ELF-1 (cell line): ENCODE data around the gene RPLP2.

Experiments used
- DNase-seq: peaks from one replicate; pipeline ENCODE4 v3.0.0-alpha.2; 2016; ENCODE audit warnings: low read depth, low spot score

RPLP2 gene

GRCh38 chr11:849104-849824 is 39.5 kb downstream of the RPLP2 start:
- peak; percentile 40 for DNase-seq

DNA sequence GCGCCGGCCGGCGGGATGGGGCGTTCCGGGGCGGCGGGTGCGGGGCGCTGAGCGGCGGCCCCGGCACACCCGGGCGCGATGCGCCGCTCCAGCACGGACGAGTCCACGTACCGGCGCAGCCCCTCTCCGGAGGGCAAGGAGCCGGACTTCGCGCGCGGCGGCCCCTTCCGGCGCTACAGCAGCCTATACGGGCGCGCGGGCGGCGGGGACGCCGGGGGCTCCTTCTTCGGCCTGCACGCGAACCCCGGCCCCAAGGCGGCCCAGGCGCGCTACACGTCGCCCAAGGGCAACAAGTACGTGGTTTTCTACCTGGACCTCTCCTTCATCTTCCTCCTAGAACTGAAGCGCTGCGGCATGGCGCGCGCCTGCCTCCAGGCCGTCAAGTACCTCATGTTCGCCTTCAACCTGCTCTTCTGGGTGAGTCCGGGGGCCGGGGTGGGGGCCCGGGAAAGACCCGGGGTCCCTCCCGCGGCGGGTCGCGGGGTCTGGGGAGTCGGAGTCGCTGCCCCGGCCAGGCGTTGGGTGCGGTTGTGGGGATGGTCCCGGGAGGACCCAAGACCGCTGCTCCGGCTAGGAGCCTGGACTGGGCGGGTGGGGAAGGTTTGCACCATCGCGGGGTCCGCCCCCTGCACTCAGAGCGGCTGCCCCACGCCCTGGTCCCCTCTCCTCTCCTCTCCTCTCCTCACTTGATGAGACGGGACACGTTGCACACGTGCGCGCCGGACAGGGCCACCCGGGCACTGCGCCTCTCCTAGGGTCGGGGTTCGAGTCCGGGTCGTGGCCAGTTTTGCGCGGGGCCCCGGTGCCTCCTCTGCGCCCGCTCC is 40.4 kb downstream of the RPLP2 start:
- DNase-seq = peak; percentile 31

DNA sequence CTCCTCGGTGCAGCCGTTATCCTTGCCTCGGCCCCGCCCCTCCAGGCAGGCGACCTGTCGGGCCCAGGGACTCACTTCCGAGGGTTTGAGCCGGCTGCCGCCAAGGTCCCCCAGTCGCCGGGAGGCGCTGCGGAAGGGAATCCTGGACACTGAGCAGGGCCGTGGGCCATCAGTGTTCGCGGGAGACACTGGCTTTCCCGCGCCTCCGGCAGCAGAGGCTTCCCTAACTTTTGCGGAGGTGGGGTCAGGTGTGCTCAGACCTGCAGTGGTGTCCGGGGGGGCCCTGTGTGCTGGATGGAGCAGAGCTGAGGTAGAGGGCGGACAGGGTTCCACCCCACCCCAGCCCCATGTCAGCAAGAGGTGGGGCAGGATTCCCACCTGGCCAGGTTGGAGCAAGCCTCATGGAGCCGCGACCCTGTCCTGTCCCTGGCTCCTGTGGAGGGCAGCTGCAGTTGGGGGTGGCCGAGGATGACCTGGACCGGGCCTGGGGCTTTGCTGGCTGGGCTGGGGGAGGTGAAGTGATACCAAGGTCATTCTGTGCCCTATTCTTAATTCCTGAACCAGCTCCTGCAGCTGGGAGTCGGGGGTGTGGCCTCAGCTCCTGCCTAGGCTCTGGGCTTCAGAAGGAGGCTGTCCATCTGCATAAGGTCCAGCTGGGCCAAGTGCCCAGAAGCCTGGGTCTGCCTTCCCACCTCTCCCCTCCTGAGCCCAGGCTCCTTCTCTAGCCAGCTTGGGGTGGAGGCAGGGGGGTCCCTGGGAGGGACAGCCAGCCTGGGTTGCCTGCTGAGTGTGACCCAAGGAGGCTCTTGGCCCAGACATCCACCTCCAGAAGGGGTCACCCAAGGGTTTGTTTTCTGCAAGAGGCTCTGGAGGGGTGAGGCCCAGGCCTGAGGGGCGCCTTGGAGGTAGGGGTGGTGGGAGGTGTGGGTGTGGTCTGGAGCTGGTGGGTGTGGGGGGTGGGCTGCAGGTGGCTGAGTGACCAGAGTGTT is 41.3 kb downstream of the RPLP2 start:
- peak; percentile 47 for DNase-seq

DNA sequence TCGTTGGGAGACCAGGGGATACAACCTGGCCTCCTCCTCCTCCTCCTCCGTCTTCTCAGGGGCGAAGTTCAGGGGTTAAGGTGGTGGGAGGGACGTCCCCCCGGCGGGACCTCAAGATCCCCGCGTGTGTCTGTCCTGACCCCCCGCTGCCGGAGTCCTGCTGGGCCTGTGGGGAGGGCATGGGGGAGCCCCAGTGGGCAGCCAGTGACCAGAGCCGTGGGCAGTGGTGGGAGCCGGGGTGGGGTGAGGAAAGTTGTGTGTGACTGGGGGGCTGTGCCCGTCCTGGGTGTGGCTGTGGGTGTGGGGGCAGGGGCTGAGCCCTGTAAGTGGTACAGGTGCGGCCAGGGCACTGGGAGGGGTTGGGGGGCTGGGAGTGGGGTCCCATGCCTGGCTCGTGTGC is 43.0 kb downstream of the RPLP2 start:
- no peak for DNase-seq

DNA sequence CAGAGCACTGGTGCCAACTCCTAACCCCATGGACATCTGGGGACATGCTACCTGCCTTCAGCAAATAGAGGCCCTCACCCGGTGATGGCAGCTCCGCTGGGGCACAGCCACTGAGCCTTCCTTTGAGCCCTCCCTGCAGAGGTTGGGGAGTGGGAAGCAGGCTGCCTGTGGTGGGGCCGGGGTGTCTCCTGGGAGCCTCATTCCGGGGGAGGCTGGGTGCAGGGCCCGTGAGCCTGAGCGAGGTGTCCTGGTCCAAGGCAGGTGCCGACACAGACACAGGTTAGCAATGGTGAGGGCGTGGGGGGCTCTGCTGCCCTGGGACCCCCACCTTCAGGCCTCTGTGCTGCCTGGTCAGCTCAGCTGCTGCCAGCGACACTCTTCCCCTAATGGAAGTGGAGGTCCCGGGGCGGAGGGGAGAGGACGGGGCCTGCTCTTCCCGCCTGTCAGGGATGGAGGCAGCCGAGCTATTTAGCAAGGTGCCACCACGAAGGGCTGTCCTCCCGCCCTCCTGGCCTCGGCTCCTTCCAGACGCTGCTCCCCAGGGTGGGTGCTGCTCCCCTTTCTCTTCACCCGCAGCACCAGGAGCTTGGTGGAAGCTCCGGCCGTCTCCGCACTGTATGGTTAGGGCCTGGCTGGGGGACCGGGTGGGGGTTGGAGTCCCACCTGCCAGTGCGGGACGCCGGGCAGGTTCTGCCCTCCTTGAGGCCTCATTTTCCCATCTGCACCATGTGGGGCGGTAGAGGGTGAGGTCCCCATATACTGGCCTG is 44.1 kb downstream of the RPLP2 start:
- no peak for DNase-seq

- DNase-seq = no peak
These were observed 45.0 kb downstream of the RPLP2 start for GRCh38 chr11:854601-855329.

- DNase-seq = no peak
These were observed 45.5 kb downstream of the RPLP2 start for GRCh38 chr11:855330-855674.

GRCh38 chr11:855796-856195 is 46.0 kb downstream of the RPLP2 start:
- DNase-seq = no peak

DNA sequence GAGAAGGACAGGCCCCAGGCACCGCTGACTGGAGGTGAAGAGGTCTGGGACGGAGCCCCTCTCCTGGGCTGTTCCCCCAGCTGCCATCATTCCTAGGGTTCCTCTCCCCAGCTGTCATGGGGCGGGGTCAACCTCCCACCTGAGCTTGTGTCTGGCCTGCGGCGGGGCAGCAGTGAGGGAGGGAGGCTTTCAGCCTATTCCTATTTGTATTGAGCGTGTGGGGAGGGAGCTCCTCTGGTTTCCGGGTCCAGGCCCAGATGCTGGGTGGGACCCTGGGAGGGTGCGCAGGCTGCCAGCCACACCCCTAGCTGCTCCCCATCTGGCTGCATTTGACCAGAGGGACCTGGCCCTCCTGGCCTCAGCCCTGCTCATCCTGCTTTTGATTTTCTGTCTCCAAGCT is 46.6 kb downstream of the RPLP2 start:
- DNase-seq = no peak

- DNase-seq = no peak
These were observed 48.4 kb downstream of the RPLP2 start for GRCh38 chr11:858053-858761.

DNA sequence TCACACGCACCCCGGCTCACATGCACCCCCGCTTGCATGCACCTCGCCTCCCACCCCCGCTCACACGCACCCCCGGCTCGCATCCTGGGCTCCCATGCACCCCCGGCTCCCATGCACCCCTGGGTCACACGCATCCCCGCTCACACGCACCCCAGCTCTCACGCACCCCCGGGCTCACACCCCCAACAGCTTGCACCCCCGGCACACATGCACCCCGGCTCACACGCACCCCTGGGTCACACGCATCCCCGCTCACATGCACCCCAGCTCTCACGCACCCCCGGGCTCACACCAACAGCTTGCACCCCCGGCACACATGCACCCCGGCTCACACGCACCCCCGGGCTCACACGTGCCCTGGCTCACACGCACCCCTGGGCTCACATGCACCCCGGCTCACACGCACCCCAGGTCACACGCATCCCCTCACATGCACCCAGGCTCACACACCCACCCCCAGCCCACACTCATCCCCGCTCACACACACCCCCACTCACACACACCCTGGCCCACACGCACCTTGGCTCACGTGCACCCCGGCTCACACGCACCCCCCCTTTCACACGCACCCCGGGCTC is 49.1 kb downstream of the RPLP2 start:
- no peak for DNase-seq

DNA sequence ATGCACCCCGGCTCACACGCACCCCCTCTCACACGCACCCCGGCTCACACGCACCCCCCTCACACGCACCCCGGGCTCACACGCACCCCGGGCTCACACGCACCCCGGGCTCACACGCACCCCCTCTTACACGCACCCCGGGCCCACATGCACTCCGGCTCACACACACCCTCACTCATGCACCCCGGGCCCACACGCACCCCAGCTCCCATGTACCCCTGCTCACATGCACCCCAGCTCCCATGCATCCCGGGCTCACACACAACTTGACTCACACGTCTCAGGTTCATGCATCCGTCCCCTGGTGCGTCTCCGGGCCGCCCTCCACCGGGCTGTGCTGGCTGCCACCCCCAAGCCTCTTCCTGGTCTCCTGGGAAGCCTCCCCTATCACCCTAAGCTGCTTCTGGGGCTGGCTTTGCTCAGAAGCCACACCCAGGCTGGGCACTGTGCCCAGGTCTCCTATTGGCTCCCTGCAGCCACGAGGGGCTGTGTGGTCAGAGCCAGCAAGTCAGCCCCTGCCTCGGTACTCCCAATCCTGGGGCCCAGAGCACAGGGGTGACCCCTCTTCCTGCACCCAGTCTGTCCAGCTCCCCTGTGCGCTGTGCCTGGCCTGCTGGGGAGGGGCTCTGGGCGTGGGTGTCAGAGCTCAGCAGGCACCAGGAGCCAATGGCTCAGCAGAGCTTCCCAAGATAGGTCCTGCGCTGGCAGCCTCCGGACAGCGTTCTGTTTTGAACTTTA is 49.8 kb downstream of the RPLP2 start:
- DNase-seq = no peak

DNA sequence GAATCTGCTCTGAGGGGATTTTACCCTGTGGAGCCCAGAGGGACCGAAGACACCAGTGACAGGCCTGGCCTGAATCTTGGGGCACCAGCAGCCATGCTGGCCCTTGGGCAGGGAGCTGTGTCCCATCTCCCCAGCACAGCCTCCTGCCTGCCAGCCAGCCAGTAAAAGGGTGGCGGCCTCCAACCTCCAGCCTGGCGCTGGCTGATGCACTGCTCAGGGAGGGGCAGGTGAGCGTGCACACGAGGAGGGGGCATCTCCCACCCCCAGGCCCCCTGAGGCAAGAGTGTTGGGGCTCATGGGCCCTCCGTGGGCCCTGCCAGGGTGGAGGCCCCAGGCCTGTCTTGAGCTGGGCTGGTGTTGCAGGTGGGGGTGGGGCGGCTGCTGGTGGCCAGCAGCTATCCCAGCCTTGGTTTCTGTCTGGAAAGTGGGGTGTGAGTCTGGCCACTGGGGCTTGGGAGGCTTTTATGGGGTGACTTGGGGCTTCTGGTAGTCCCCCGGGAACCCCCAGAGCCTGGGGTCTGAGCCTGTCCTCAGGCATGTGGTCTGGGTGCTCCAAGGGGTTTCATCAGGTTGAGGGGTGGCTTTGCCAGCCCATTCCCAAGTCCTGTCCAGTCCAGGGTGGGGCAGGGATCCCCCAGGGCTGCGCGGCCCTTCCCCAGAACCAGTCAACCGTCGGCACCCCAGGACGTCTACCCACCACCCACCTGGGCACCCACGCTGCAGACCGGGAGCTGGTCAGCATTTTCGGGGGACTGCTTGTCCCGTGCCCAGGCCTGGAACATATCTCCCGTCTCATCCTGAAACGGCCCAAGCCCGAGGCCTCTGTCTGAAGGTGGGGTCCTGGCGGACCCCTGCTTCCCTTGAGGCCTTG is 50.7 kb downstream of the RPLP2 start:
- no peak for DNase-seq

GRCh38 chr11:861105-861479 is 51.3 kb downstream of the RPLP2 start:
- DNase-seq = no peak

DNA sequence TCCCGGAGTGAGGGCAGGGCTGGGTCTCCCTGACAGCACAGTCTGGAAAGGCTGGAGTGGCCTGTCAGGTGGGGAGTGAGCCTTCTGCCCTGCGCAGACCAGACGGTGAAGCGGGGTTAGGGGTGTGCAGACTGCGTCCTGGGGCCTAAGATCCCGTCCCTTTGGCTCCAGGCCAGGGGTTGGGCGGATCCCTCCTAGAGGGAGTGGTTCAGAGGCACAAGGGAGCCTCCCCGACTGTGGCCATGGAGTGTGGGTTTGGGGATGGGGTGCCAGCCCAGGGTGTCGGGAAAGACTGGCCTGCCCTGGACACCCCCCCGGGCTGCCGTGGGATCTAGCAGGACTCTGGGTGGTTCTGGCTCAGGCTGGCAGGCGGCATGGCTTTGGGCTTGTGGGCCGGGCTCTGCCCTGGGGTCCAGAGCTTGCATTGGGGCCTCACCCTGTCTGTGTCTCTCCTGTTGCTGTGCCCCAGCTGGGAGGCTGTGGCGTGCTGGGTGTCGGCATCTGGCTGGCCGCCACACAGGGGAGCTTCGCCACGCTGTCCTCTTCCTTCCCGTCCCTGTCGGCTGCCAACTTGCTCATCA is 52.4 kb downstream of the RPLP2 start:
- peak; percentile 90 for DNase-seq
